GM23338 (cell line): ENCODE measurements around the gene DDC.

Experiments used
- CTCF ChIP-seq, 2 experiments: fragments of 200-600 bp in 1 of 2; sonication (generic) in 1 of 2; conservative IDR thresholded peaks; 2 replicates each; pipeline versions ENCODE4 v1.5.1 to v1.6.1; 2016 to 2017; ENCODE audit warnings: antibody characterized with exemption in 2 of 2, low read depth in 2 of 2, mild to moderate bottlenecking in 2 of 2, moderate library complexity in 1 of 2
- EZH2 ChIP-seq: fragments of 200-600 bp; sonication (generic); IDR thresholded peaks from one replicate; pipeline ENCODE4 v1.8.0; 2017; ENCODE audit warnings: antibody characterized with exemption, mild to moderate bottlenecking, low read depth; ENCODE audit not compliant: unreplicated experiment
- EZH2phosphoT487 ChIP-seq: fragments of 200-600 bp; sonication (generic); IDR thresholded peaks from one replicate; pipeline ENCODE4 v1.8.1; 2018; ENCODE audit warnings: antibody characterized with exemption; ENCODE audit not compliant: unreplicated experiment
- JUNB ChIP-seq: IDR thresholded peaks from one replicate; pipeline ENCODE4 v1.6.1; 2016; ENCODE audit warnings: antibody characterized with exemption; ENCODE audit not compliant: unreplicated experiment
- POLR2AphosphoS5 ChIP-seq: IDR thresholded peaks from 2 replicates; pipeline ENCODE4 v1.6.1; 2016; ENCODE audit warnings: antibody characterized with exemption, low read depth
- REST ChIP-seq: IDR thresholded peaks from one replicate; pipeline ENCODE4 v1.6.1; 2018; ENCODE audit warnings: antibody characterized with exemption; ENCODE audit not compliant: unreplicated experiment
- ZNF114 ChIP-seq: fragments of 250-450 bp; sonication (Bioruptor Pico); IDR thresholded peaks from 2 replicates; pipeline ENCODE4 v1.5.0; 2020; ENCODE audit warnings: mild to moderate bottlenecking, moderate library complexity

GRCh38 chr7:50613473-50613872 is 48.3 kb upstream of the DDC start:
- no peak for TF ChIP-seq CTCF (conservative IDR thresholded peaks at IDR 0.05; ENCODE audit: low read depth in 2 of 2)
- no peak for TF ChIP-seq EZH2phosphoT487
- TF ChIP-seq POLR2AphosphoS5 = no peak
- no peak for TF ChIP-seq REST
- TF ChIP-seq EZH2 = no peak
- no peak for TF ChIP-seq JUNB
- TF ChIP-seq ZNF114 (CRISPR knock-in tag) = no peak
